Midbrain (tissue), 1 donor: ENCODE measurements around the gene TRMT1.

Experiments used
- DNase-seq: peaks from one replicate; lab custom pipeline; 2025; lab: John Stamatoyannopoulos, UW

The TRMT1 gene

DNA sequence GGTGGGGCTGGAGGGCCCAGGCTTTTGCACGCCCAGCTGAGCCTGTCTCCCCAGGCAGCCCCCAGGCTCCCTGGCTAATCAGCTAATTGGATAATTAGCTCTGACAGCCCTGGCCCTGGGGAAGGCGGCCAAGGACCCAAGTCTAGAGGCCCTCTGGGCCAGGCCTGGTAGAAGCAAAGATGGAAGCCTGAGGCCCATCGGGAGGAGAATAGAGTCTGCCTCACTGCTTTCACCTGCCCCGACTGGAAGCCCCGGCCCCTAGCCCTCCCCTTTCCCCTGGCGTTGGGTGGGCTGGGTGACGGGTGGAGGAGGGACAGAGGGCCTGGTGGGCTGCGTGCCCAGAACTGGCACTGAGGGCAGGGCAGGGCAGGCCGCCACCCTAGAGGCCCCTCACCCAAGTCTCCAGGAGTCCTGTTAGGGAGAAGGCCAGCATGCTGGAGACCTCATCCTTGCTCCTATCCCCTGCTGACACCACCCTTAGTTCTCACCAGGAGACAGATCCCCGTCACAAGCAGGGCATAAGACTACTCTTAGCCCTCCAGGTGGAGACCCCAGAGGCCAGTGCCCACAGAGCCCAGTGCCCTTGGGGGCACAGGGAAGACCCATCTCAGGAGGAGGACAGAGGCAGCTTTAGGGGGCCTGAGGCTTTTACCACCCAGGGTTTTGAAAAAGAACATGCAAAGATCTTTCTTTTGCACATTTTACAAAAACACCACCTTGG lies 25.9 kb downstream of the TRMT1 start:
- DNase-seq: no peak

DNA sequence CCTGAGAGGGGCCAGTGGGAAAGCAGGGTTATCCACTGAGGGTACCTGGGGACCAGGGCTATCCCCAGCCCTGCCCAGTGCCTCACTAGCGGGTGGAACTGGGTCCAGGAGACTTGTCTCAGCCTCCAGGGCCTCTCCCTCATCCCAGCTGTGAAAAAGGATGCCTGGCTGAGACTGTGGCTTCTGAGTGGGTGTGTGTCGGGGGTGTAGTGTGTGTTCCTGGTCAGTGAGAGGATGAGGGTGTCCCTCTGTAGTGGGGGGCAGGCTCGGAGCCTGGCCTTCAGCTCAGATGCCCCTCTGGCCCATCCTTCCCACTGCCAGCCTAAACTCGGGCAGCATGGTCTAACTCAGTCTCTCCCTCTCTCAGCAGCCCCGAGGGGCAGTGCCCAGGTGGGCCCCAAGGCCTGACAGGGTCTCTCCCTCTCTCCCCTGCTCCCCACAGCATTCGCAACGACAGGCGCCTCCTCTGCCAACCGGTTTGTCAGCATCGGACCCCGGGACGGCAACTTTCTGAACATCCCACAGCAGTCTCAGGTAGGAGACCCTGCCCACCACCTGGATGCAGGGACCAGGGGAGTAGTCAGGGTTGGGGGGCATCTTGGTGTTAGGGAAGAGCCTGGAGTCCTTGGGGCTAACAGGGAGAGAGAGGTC lies 26.6 kb downstream of the TRMT1 start:
- no peak for DNase-seq

DNA sequence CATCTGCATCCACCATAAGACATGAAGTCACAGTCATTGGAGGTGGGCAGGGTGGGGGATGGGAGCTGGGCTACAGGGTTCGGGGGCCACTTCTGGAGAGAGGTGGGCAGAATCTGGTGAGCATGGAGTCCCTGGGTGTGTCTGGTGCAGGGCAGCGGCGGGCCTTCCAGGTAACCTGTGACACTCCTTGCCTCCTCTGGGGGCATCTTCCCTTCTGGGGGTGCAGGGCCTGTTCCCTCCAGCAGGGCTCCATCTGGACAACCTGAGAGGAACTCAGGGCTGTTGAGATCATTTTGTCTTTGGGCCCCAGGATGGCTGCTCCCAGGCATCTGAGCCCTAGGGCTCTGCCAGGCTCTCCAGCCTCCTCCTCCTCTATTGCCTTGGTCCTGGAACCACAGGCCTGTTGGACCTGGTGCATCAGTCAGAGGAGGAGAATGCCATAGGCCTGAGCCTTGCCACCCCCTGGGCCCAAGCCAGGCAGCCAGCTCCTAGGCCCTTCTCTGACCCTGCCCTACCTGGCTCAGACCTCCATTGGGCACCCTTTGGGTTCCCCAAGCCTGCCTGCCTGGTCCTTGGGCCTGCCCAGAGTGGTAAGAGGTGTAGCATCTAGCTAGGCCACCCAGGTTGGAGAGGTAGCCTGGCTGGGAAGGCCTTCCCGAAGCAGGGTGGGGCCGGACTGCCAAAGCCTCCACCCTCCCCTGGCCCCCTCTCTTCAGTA lies 27.2 kb downstream of the TRMT1 start:
- DNase-seq: no peak

DNA sequence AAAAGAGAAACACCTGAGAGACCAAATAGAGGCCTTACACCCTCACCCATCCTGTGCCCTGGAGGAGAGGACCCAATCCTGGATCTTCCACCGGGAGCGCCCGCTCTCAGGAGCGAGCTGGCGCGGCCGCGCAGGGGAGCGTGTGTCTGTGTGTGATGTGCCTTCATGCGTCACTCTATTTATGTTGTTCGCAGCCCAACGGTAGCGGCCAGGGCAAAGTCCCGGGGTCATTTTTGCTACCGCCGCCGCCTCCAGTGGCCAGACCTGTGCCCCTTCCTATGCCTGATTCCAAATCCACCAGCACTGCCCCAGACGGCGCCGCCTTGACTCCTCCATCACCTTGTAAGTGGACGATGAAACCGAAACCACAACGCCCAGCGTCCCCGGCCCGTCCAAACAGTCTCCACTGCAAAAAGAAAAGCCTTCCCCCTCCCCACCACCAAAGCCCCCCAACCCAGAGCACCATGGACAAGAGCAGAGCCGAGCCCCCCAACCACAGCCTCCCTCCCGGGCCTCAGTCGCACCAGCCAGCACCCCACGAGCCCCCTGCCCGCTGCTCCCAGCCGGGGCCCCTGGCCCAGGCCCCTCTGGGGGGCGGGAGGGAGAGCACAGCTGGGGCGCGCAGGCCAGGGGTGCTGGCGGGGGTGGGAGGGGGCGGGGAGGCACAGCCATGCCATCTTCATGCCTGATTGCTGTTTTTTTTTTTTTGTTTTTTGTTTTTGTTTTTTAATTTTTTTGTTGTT lies 28.6 kb downstream of the TRMT1 start:
- no peak for DNase-seq

DNA sequence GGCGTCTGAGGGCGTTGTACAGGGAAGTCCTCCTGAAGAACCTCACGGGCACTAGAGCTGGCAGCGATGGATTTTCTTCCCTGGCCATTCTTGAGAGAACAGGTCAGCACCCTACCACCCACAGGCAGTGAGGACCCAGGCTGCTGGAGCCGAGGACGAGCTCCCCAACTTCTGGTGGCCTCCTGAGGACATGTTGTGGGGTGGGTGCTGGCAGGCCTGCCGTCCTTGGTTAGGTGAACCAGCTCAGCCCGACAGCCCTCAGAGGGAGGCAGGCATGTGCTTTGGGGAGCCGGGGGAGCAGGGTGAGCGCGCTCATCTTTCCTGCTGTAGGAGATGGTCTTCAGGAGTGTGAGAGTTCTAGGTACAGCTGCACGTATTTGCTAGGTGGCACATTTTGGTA lies 29.2 kb downstream of the TRMT1 start:
- DNase-seq: no peak

DNA sequence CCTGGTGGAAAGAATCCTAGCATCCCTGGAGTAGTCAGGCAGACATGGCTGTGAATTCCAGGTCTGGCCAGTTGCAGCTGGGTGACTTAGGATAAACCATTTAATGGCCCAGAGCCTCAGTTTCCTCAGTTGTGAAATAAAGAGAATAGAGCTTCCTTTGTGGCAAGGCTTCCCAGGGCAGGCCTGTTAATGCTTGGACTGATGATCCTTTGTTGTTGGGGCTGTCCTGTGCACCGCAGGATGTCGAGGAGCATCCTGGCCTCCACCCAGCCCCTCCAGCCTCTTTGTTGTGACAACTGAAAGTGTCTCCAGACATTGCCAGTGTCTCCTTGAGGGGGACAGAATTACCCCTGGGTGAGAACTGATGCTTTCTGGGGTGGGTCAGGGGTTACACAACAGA lies 30.2 kb downstream of the TRMT1 start:
- DNase-seq: no peak

DNA sequence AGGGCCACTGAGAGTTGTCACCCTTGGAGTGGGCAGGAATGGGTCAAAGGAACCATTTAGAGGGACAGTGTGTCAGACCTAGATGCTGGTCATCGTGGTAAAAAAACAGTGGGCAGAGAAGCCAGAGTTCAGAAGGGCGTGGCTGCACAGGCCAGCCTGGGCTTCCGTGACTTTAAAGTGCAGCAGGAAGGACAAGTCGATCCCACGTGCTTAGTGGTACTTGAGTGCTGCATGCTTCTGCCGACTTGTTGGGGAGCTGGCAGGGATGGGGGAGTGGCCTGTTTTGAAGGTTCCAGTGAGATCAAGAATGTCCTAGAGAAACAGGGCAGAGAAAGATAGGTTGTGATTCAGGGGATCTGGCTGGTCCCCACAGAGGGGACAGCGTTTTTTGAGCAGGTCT lies 30.9 kb downstream of the TRMT1 start:
- no peak for DNase-seq

DNA sequence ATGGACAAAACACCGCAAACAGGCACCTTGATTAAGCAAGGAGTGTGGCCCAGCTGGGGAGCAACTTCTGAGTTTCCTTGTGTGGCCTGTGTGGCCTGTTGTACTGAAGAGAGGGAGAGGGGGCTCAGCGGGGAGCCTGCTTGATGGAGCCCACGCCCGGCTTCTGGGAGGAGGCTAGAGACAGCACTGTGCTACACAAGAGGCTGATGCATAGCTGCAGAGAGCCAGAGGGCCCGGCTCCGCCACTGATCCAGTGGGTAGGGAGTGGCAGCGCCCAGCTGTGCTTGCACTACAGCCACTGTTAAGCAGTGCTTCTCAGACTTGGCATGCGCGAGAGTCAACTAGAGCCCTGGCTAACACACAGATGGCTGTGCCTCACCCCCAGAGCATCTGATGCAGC lies 32.9 kb downstream of the TRMT1 start:
- no peak for DNase-seq

DNA sequence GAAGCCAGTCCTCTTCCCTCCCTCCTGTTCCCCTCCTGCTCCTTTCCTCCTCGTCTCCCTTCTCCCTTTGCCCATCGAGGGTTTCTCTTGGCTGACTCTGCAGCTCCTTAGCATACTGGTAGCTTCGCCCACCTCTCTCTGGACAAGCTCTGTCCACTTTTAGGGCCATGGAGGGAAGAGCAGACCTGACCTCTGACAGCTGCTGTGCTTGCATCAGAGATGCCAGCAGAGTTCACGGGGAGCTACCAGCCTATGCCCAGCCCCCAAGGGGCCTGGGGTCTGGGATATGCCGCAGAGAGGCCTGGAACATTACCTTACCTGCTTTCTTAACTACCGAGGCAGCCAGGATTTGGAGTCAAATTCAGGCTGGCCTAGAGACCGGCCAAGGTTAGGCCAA lies 33.5 kb downstream of the TRMT1 start:
- DNase-seq: no peak

DNA sequence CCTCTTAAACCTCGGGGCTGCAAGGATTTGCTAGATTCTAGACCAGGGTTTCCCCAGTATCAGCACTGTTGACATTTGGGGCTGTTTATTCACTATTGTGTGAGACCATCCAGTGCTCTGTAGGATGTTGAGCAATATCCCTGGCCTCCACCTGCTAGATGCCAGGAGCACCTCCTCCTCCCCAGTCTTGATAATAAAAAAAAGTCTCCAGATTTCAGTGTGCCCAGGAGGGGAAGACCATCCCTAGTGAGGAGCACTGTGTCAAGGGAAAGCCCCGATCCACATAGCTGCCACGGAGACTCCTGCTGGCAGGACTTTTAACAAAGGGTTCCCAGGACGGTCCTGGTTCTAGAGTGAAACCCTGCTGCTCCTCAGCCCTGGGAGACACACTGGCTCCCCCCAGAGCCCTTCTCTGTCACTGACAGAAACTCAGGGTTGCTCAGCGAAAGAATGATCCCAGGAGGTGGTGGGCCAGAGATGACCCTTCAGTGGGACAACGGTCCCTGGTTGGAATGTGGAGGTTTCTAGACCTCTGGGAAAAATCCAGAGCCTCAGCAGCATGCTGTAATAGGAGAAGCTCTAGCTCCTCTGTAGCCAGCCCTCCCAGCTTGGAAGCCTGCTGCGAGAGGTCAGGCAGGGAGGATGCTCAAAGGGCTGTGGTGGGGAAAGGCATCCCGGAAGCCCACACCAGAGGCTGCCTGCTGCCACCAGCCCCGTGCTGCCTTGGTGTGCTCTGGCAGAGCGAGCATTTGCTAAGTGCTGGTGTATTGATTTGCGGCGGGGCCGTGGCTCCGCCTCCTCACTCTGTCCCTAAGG lies 34.1 kb downstream of the TRMT1 start:
- no peak for DNase-seq

DNA sequence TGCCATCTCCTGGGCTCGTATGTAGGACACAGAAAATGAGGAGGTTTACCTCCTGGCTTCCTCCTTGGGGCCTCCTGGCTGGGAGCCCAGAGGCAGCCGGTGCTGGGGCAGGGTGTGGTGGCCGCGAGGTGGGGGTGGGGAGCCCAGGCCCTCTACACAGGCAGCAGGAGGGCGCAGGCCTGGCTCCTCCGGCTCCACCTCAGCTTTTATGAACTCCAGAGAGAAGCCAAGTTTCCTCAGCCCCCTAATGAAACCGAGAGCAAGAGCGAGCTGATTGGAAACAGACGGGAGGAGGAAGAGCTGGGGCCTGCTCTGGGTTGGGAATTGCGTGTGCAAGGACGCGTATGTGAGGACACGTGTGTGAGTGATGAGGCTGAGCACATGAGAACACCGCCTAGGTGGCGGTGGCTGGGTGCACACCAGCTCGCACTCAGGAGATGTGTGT lies 37.0 kb downstream of the TRMT1 start:
- no peak for DNase-seq

DNA sequence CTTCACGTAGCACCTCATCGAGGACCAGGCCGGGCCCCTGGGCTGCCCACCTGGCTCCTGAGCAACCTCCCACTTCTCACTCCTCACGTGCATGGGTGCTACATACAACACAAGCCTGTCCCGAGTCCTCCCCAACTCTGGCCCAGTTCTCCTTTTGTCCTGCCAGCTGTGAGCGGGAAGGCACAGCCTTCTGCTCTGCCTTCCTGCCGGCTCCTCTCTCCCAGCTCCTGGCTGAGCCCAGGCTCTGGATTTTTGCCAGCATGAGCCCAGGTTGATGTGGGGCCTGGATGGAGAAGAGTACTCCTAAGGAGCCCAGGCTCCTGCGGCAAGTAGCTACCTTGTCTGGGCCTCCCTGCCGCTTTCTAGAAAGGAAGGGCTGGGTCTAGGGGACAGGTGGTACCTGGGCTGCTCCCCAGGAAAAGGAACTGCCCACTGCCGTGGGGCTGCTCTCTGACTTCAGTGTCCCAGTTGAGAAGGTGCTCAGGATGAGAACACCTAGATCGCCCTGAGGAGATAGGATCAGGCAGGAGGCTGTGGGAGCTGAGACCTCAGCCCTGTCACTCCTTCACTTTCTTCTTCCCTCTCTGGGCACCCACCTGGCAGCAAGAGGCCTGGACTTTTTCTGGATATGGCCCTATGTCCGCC lies 37.5 kb downstream of the TRMT1 start:
- no peak for DNase-seq

DNA sequence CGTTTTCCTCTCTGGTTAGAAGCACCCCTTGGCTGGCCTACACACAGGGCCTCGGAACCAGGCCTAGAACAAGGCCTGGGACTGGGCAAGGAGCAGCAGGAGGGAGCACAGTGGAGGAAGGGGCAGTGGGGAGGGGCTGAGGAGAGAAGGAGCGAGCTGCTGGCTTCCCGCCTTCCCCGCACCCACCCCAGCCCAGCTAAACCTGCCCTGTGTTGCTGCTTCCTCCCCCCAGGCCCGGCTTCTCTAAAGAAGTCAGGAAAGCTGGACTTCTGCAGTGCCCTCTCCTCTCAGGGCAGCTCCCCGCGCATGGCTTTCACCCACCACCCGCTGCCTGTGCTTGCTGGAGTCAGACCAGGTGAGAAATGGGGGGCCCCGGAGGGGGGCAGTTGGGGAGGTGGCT lies 38.2 kb downstream of the TRMT1 start:
- DNase-seq: no peak

DNA sequence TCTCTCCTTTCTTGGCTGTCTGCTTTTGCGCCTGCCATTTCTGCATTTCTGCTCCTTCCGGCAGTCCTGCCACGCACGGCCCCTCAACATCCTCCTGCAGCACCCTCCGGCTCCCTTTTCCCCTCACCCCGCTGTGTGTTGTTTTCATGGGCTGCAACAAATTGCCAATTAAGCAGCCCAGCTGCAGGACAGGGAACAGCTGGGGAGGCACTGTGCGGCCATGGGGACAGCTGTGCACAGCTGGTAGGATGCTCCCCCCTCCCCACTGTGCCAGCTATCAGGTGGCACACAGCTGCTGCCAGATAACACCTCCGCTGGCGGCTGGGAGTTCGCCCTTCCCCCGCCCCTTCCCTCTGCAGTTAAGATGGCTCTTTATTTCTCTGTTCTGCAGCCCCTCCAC lies 39.3 kb downstream of the TRMT1 start:
- DNase-seq: no peak

DNA sequence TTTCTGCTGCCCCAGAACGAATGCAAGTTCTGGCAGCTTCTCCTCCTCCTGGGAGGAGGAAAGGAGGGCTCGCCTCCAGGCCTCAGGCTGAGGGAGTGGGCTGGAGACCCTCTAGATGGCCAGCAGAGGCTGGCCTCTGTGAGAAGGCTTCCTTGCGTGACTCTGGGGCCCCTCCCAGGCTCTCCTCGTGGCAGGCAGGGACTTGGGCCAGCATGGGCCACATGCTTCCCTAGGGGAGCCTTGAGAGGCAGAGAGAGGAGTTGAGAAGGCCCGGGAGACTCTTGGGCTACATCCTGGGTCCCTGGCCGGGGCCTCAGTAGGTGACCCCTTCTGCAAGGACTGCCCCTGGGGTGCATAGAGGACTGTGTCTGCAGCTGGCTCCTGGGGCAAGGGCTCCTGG lies 39.8 kb downstream of the TRMT1 start:
- DNase-seq: no peak

DNA sequence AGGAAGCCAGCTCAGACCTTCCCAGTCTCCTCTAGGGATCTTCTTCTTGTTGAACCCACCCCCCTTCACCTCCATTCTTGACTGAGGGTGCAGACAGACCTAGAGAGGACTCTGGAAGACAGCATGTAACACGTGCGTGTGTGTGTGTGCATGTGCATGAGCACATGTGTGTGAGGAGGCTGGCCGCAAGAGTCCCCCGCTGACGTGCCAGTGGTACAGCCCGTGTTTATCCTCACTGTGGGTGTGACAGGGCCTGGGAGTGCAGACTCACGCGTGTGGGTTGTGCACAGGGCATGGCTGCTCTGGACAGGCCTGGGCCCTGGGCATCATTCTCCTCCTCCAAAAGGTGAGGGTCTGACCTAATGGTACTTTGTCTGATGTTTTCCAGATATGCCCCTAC lies 40.2 kb downstream of the TRMT1 start:
- DNase-seq: no peak

DNA sequence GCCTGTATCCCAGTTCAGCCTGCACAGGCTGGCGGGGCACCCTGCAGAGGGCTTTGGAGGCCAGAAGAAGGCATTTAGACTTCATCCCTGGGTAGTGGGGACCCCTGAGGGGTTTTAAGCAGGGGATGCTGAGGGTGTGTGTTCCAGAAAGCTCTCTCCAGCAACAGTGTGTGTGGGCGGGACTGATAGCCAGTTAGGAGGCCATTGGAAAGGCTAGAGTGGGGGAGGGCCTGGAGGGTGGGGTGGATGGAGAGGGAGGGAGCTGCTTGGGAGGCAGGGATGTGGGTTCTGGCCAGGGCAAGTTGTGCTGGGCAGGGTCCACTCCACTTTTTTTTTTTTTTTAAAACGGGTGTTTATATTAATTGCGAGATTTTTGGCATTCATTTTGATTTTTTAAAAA lies 42.2 kb downstream of the TRMT1 start:
- DNase-seq: no peak

DNA sequence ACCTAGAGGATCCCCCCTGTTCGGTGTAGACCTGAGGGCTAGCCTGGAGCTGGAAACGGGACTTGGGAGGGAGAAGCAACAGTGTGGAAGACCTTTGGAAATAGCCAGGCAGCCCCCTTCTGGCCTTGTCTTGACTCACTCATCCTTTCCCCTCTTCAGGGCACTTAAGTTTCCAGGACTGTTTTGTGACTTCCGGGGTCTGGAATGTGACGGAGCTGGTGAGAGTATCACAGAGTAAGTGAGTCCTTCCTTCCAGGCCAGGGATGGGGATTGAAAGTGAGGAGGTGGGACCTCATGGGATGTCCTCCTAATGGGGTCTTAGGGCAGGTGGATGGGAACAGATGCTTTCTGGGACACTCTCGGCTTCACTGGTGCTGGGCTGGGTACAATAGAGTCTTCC lies 43.3 kb downstream of the TRMT1 start:
- DNase-seq: no peak

DNA sequence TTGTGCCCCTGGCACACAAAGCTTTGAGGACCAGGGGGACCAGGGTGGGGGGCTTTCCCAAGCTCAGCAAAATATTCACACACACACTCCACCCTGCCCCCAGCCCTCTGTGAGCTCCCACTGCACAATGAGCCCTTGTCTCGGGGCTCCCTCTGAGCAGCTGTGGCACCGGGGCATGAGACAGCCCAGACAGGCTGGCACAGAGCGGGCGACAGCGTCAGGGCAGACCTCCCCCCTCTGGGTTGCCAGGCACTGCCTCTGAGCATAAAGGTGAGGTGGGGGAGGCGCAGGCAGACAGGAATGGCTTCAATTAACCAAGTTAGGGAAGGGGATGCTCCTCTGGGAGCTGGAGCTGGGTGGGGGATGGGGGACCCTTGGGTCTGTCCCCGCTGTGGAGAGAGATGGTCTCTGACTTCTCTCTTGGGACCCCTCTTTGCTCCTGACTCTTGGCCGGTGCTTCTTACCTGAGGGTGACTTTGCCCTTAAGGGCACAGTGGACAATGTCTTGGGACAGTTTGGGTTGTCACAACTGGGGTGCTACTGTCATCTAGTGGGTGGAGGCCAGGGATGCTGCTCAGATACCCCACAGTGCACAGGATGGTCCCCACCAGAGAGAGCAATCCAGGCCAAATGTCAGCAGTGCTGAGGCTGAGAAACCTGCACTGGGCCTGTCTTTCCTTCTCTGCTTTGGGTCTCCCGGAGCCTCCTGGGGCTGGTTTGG lies 44.2 kb downstream of the TRMT1 start:
- DNase-seq: peak; percentile 95

DNA sequence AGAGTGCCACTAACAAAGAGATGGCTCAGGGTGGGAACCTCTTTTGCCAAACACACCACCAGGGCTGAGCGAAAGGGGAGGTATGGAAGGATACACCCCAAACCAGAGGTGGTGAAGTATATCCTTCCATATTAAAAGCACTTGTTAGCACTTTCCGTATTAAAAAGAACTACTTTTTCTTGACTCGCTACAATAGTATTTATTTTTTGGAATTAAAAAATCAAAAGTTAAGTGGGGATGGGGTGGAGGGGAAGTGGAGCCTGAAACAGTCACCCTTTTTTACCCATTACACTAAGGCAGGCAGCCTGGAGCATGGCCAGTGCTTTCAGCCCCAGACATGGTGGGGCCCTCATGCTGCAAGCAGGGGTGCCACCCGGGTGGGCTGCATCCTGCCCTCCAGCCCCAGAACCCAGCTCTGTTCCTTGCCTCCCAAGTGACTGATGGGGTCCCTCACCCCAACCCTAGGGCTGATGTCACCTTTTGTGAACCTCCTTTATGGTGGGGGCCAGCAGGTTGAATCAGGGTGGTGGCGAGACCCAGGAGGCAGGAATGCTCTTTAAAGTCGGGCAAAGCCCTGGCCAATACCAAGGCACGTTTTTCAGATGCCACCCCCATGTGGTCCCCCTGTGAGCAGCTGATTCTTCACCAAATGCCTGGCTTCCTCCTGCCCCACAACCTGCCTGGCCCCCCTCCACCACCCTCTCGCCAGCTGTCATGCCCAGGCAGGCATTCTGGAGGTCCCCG lies 44.9 kb downstream of the TRMT1 start:
- DNase-seq: no peak
